ENCODE results near the gene MYH9. TPM values are rescaled to one million over a fixed set of nuclear protein-coding genes. Genes with fewer than 3 reads are reported as not detected.
A peak's percentile ranks its signal among the peaks of the same experiment; 100 is the strongest.

The MYH9 gene
- polyA plus RNA-seq, 1 of the 3 experiments (the other 2 are of a cell fraction) = 303 TPM

GRCh38 chr22:36384766-36385481, 2.8 kb downstream of the MYH9 start:
- peaks cover 30% of the 10 kb centered on the region for H3F3A ChIP-seq (replicated peaks; ENCODE audit: insufficient read depth)
- TF ChIP-seq SIN3A (IDR thresholded peaks at IDR 0.05; ENCODE audit: borderline replicate concordance, low read depth, low read length) = peak; percentile 22; the same call in 1 of the 2 replicates
- TF ChIP-seq USF2 (IDR thresholded peaks at IDR 0.05; ENCODE audit: borderline replicate concordance, low read depth, low read length) = no peak
- TF ChIP-seq ELF1 (IDR thresholded peaks at IDR 0.05) = 0 out of 2 replicates have a peak, but pooled peaks have one; percentile 4
- H3K27me3 ChIP-seq (ENCODE audit: insufficient read depth) = no peaks in the 10 kb centered on the region
- H4K20me1 ChIP-seq (ENCODE audit: insufficient read depth) = peaks cover 71% of the 10 kb centered on the region
- peak overlapping the region; percentile 90 for H3K9ac ChIP-seq
- CTCF ChIA-PET = interaction anchor here (0.7 to 2.2 kb wide), 4 partner anchors 12 to 101 kb away, joined by 3 to 9 read pairs (median 6); no protein-coding TSS in a partner anchor
- peak overlapping the region; percentile 73 to 79 for H3K27ac ChIP-seq (ENCODE audit: low read depth in 2 of 2, low read length in 1 of 2)
- peak; percentile 61 for DNase-seq
- no peak overlapping the region for H2AFZ ChIP-seq (ENCODE audit: low read depth)
- peaks cover 0 to 23% of the 10 kb centered on the region in 2 experiments for H3K36me3 ChIP-seq (replicated peaks in 1 of 2; ENCODE audit: control insufficient read depth in 1 of 2, insufficient read depth in 2 of 2, low read length in 1 of 2)
- 28% methylated on average over 7 of the region's 7 CpGs for WGBS (ENCODE audit: low lambda C conversion rate)
- peaks cover 92% of the 10 kb centered on the region for H3K79me2 ChIP-seq (ENCODE audit: insufficient read depth)
- H3K9me3 ChIP-seq = no peaks in the 10 kb centered on the region
- H3K4me2 ChIP-seq = peak overlapping the region; percentile 97
- H3K4me1 ChIP-seq (ENCODE audit: control insufficient read depth in 1 of 2, insufficient read depth in 2 of 2, low read depth in 1 of 2, low read length in 1 of 2) = peaks cover 23 to 25% of the 10 kb centered on the region in 2 experiments
- POLR2A ChIA-PET = no interaction called here
- peak overlapping the region; percentile 76 to 91; a peak in 3 of 4 replicates for H3K4me3 ChIP-seq (ENCODE audit: low read depth in 2 of 2, low read length in 1 of 2)
- H3K9me2 ChIP-seq = no peaks in the 10 kb centered on the region

GRCh38 chr22:36383110-36383581, 4.6 kb downstream of the MYH9 start:
- Histone ChIP-seq H2AFZ (ENCODE audit: low read depth) (no peak overlapping the region), H3K9me2 (no peaks in the 10 kb centered on the region), H4K20me1 (ENCODE audit: insufficient read depth) (peaks cover 89% of the 10 kb centered on the region), H3K4me3 (ENCODE audit: low read depth in 2 of 2, low read length in 1 of 2) (peak overlapping the region in 1 of 2 experiments; percentile 37; a peak in 1 of 4 replicates), H3K79me2 (ENCODE audit: insufficient read depth) (peaks cover 96% of the 10 kb centered on the region), H3K9ac (no peak overlapping the region), H3F3A (replicated peaks; ENCODE audit: insufficient read depth) (peaks cover 32% of the 10 kb centered on the region), H3K36me3 (replicated peaks in 1 of 2; ENCODE audit: control insufficient read depth in 1 of 2, insufficient read depth in 2 of 2, low read length in 1 of 2) (peaks cover 2 to 28% of the 10 kb centered on the region in 2 experiments), H3K4me1 (ENCODE audit: control insufficient read depth in 1 of 2, insufficient read depth in 2 of 2, low read depth in 1 of 2, low read length in 1 of 2) (peaks cover 25 to 29% of the 10 kb centered on the region in 2 experiments), H3K27ac (ENCODE audit: low read depth in 2 of 2, low read length in 1 of 2) (peak overlapping the region in 1 of 2 experiments; percentile 5; a peak in 1 of 4 replicates), H3K27me3 (ENCODE audit: insufficient read depth) (no peaks in the 10 kb centered on the region), H3K4me2 (peak overlapping the region; percentile 49), H3K9me3 (no peaks in the 10 kb centered on the region)
- CTCF ChIA-PET = no interaction called here
- WGBS (ENCODE audit: low lambda C conversion rate) = 46% methylated on average over 4 of the region's 4 CpGs
- POLR2A ChIA-PET = no interaction called here
- DNase-seq = no peak
- TF ChIP-seq POLR2AphosphoS5 (IDR thresholded peaks at IDR 0.05; ENCODE audit: low read depth, low read length) (peak; percentile 48; the same call in 1 of the 2 replicates), RXRA (IDR thresholded peaks at IDR 0.05; ENCODE audit: borderline replicate concordance, low read depth) (peak; percentile 76; the same call in 1 of the 2 replicates), MAX (IDR thresholded peaks at IDR 0.05; ENCODE audit: low read depth) (peak; percentile 69), NRF1 (IDR thresholded peaks at IDR 0.05; ENCODE audit: low read depth, low read length) (no peak), CTCF (IDR thresholded peaks at IDR 0.05) (no peak), EP300 (IDR thresholded peaks at IDR 0.05; ENCODE audit: borderline replicate concordance in 1 of 2, low read depth in 1 of 2, low read length in 1 of 2) (peak in 1 of 2 experiments; percentile 52; a peak in 1 of 4 replicates), SIN3A (IDR thresholded peaks at IDR 0.05; ENCODE audit: borderline replicate concordance, low read depth, low read length) (no peak), PBX3 (IDR thresholded peaks at IDR 0.05) (peak; percentile 59; the same call in 1 of the 2 replicates), ZBTB33 (IDR thresholded peaks at IDR 0.05; ENCODE audit: borderline replicate concordance, low read depth) (no peak), NFIC (IDR thresholded peaks at IDR 0.05; ENCODE audit: borderline replicate concordance) (peak; percentile 81), FOXM1 (IDR thresholded peaks at IDR 0.05; ENCODE audit: low read depth) (no peak), RFX5 (IDR thresholded peaks at IDR 0.05; ENCODE audit: low read length) (no peak), EZH2phosphoT487 (IDR thresholded peaks at IDR 0.05; ENCODE audit: borderline replicate concordance, low read depth) (no peak), USF2 (IDR thresholded peaks at IDR 0.05; ENCODE audit: borderline replicate concordance, low read depth, low read length) (no peak), TAF1 (IDR thresholded peaks at IDR 0.05; ENCODE audit: borderline replicate concordance, low read depth, low read length) (no peak), RAD21 (IDR thresholded peaks at IDR 0.05; ENCODE audit: low read length) (no peak), FOSL2 (IDR thresholded peaks at IDR 0.05; ENCODE audit: borderline replicate concordance, low read depth) (no peak)

All from SK-N-SH (cell line).